Fibroblast of lung (primary cell): Measurements from ENCODE around the gene METTL21C. TPM values are rescaled to one million over a fixed set of nuclear protein-coding genes. Genes with fewer than 3 reads are reported as not detected.

Experiments used
- DNase-seq, 2 donors: peaks; one replicate each; pipeline versions ENCODE4 v3.0.0 to v3.0.0-alpha.2; 2010; ENCODE audit warnings: low read depth in 2 of 2
- H2AFZ ChIP-seq: 2 replicates; pipeline ENCODE4 v1.5.1; 2012; ENCODE audit warnings: low read length, control low read depth, inconsistent platforms
- H3K27ac ChIP-seq: 2 replicates; pipeline ENCODE4 v1.5.1; 2011; ENCODE audit warnings: low read length, control low read depth; ENCODE audit not compliant: insufficient read depth
- H3K27me3 ChIP-seq: 2 replicates; pipeline ENCODE4 v1.5.1; 2011; ENCODE audit warnings: mild to moderate bottlenecking, low read length; ENCODE audit not compliant: control insufficient read depth, insufficient read depth
- H3K36me3 ChIP-seq: 2 replicates; pipeline ENCODE4 v1.5.1; 2011; ENCODE audit warnings: low read length; ENCODE audit not compliant: control insufficient read depth, insufficient read depth
- H3K4me1 ChIP-seq: 2 replicates; pipeline ENCODE4 v1.5.1; 2011; ENCODE audit warnings: low read length; ENCODE audit not compliant: control insufficient read depth, insufficient read depth; ENCODE audit errors: extremely low read depth
- H3K4me2 ChIP-seq: 2 replicates; pipeline ENCODE4 v1.5.1; 2011; ENCODE audit warnings: low read length, control low read depth; ENCODE audit not compliant: insufficient read depth; ENCODE audit errors: extremely low read depth
- H3K4me3 ChIP-seq, 4 experiments: fragments of 200-600 bp in 1 of 4; sonication (generic) in 1 of 4; replicated peaks in 1 of 4; 2 replicates each; pipeline ENCODE4 v1.5.1; 2011 to 2016; ENCODE audit warnings: low read length in 4 of 4, low read depth in 3 of 4, mild to moderate bottlenecking in 3 of 4, control low read depth in 2 of 4, inconsistent platforms in 1 of 4, mixed read lengths in 1 of 4; ENCODE audit not compliant: insufficient read depth in 1 of 4; ENCODE audit errors: control extremely low read depth in 1 of 4
- H3K79me2 ChIP-seq: 2 replicates; pipeline ENCODE4 v1.5.1; 2012; ENCODE audit warnings: mild to moderate bottlenecking, low read length, inconsistent platforms; ENCODE audit not compliant: control insufficient read depth, insufficient read depth
- H3K9ac ChIP-seq: 2 replicates; pipeline ENCODE4 v1.5.1; 2011; ENCODE audit warnings: mild to moderate bottlenecking, low read length, control low read depth; ENCODE audit not compliant: insufficient read depth
- H3K9me3 ChIP-seq: 2 replicates; pipeline ENCODE4 v1.5.1; 2012; ENCODE audit warnings: low read depth, low read length; ENCODE audit not compliant: control insufficient read depth, insufficient read depth
- H4K20me1 ChIP-seq: 2 replicates; pipeline ENCODE4 v1.5.1; 2011; ENCODE audit warnings: low read length; ENCODE audit not compliant: control insufficient read depth, insufficient read depth; ENCODE audit errors: extremely low read depth
- EZH2 ChIP-seq: IDR thresholded peaks from 2 replicates; pipeline ENCODE4 v1.5.1; 2012; ENCODE audit warnings: low read length, control low read depth, mild to moderate bottlenecking; ENCODE audit errors: missing control alignments
- polyA plus RNA-seq, 2 donors: library from polyadenylated mRNA; depleted of rRNA in 1 of 2; stranded (reverse) in 1 of 2; unstranded in 1 of 2; fragments of >200 nt; gene quantifications; 2 replicates each; pipeline ENCODE4 v1.2.1, GENCODE V29; 2011 to 2012; ENCODE audit warnings: missing spikeins in 1 of 2
- total RNA-seq: library from RNA; depleted of rRNA; stranded (reverse); fragments of >200 nt; gene quantifications from 2 replicates; pipeline ENCODE4 v1.2.1, GENCODE V29; 2014
- TF ChIP-seq, protein P1 (sequence below), 2 donors: IDR thresholded peaks in 1 of 2; conservative IDR thresholded peaks in 1 of 2; 1 replicate in 1 of 2; 2 replicates in 1 of 2; pipeline ENCODE4 v1.5.1; 2011 to 2012; ENCODE audit warnings: low read length in 2 of 2, control low read depth in 1 of 2, inconsistent platforms in 1 of 2, low read depth in 1 of 2, mild to moderate bottlenecking in 1 of 2

The METTL21C gene
- total and polyA plus RNA-seq, 2 donors (not counting 1 experiment from before 2014, with no cell fraction given), result 0.17 TPM; not detected in 1

DNA sequence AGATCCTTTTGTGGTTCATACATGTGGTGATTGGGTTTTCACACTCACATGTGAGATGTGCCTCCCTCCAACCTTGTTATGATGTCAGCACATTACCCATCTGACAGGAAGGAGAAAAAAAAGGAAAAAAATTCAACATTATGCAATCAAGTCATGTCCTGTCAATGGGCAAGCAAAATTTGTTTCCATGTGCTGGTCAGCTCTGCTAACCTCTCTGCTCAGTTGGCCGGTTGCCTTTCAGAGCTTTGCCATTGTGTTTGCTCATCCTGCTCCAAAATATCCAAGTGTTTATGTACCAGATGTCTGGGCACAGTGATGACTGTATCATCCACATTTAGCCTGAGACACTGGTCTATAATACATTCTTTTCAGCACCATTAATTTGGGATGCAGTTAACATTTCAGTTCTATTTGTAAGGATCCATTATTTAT, 27.0 kb upstream of the METTL21C start:
- Histone ChIP-seq H3K4me2 (no peak overlapping the region), H3K9ac (no peak overlapping the region), H3K9me3 (no peaks in the 10 kb centered on the region), H3K36me3 (no peaks in the 10 kb centered on the region), H2AFZ (no peak overlapping the region), H3K27me3 (no peaks in the 10 kb centered on the region), H3K79me2 (no peaks in the 10 kb centered on the region), H4K20me1 (no peaks in the 10 kb centered on the region), H3K4me3 (no peak overlapping the region), H3K27ac (no peak overlapping the region), H3K4me1 (no peaks in the 10 kb centered on the region)
- TF ChIP-seq EZH2, result no peak
- TF ChIP-seq, protein P1, sequence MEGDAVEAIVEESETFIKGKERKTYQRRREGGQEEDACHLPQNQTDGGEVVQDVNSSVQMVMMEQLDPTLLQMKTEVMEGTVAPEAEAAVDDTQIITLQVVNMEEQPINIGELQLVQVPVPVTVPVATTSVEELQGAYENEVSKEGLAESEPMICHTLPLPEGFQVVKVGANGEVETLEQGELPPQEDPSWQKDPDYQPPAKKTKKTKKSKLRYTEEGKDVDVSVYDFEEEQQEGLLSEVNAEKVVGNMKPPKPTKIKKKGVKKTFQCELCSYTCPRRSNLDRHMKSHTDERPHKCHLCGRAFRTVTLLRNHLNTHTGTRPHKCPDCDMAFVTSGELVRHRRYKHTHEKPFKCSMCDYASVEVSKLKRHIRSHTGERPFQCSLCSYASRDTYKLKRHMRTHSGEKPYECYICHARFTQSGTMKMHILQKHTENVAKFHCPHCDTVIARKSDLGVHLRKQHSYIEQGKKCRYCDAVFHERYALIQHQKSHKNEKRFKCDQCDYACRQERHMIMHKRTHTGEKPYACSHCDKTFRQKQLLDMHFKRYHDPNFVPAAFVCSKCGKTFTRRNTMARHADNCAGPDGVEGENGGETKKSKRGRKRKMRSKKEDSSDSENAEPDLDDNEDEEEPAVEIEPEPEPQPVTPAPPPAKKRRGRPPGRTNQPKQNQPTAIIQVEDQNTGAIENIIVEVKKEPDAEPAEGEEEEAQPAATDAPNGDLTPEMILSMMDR (conservative IDR thresholded peaks at IDR 0.05 in 1 of 2, IDR thresholded peaks at IDR 0.05 in 1 of 2; ENCODE audit: low read depth in 1 of 2, low read length in 2 of 2), result no peak
- peak; percentile 8 to 34 for DNase-seq

- Histone ChIP-seq H3K27me3 (no peaks in the 10 kb centered on the region), H3K9me3 (no peaks in the 10 kb centered on the region), H3K4me2 (no peak overlapping the region), H3K79me2 (no peaks in the 10 kb centered on the region), H4K20me1 (no peaks in the 10 kb centered on the region), H3K36me3 (no peaks in the 10 kb centered on the region), H3K9ac (no peak overlapping the region), H2AFZ (no peak overlapping the region), H3K4me1 (no peaks in the 10 kb centered on the region), H3K4me3 (no peak overlapping the region), H3K27ac (no peak overlapping the region)
- DNase-seq, result no peak
- TF ChIP-seq EZH2, result no peak
- TF ChIP-seq, protein P1 (conservative IDR thresholded peaks at IDR 0.05 in 1 of 2, IDR thresholded peaks at IDR 0.05 in 1 of 2; ENCODE audit: low read depth in 1 of 2, low read length in 2 of 2), result no peak
Observed at GRCh38 chr13:102718746-102719145, 23.9 kb upstream of the METTL21C start.

DNA sequence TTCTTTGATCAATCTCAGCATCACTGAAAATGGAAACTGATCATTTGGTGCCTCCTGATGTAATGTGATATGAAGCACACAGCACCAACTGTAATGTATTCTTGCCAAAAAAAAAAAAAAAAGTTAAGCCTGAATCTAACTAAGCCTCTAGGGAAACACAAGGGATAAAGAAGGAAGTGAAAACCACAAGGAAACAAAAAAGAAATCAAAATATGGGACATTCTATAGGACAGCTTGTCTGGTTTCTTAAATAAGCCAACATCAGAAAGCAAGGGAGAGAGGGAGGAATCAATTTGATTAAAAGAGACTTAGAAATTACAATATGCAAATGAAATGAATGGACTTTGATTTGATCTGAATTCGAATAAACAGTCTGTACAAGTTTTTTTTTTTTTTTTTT, 20.6 kb upstream of the METTL21C start:
- no peak overlapping the region for H3K27ac ChIP-seq
- H2AFZ ChIP-seq, result no peak overlapping the region
- no peak for DNase-seq
- no peaks in the 10 kb centered on the region for H3K27me3 ChIP-seq
- H3K4me1 ChIP-seq, result no peaks in the 10 kb centered on the region
- no peak overlapping the region for H3K4me3 ChIP-seq
- H3K9me3 ChIP-seq, result no peaks in the 10 kb centered on the region
- no peak overlapping the region for H3K4me2 ChIP-seq
- H3K36me3 ChIP-seq, result no peaks in the 10 kb centered on the region
- no peak overlapping the region for H3K9ac ChIP-seq
- TF ChIP-seq EZH2, result no peak
- TF ChIP-seq, protein P1 (conservative IDR thresholded peaks at IDR 0.05 in 1 of 2, IDR thresholded peaks at IDR 0.05 in 1 of 2; ENCODE audit: low read depth in 1 of 2, low read length in 2 of 2), result no peak
- no peaks in the 10 kb centered on the region for H3K79me2 ChIP-seq
- H4K20me1 ChIP-seq, result no peaks in the 10 kb centered on the region
